K562 (cell line): ENCODE data around the gene ACAP3. TPM values are rescaled to one million over a fixed set of nuclear protein-coding genes. Genes with fewer than 3 reads are reported as not detected.

Experiments used
- ATAC-seq: fragments of 200-7000 bp; cut with Tn5 transposase; 3 replicates; pipeline ENCODE4 v1.9.1; 2020; ENCODE audit warnings: moderate library complexity
- BruUV-seq: library from RNA; stranded (reverse); fragments of 400-500 nt; replicated peaks from 2 replicates; lab custom pipeline; 2021; lab: Mats Ljungman, UMichigan
- CTCF ChIA-PET: fragments of 300-600 bp; formaldehyde crosslinking; extraction: SDS; loops from one replicate; lab custom pipeline; 2021; ENCODE audit warnings: low intra/inter-chr PET ratio; lab: Yijun Ruan, JAX
- POLR2A ChIA-PET: fragments of 300-600, 350-650 bp; sonication (Branson Sonifier 250); formaldehyde crosslinking; extraction: SDS; loops from one replicate; lab custom pipeline; 2021; ENCODE audit warnings: antibody characterized with exemption, inconsistent platforms; lab: Yijun Ruan, JAX
- DNase-seq, 4 experiments: peaks; one replicate each; pipeline versions ENCODE4 v3.0.0 to v3.0.0-alpha.2; 2011 to 2018; ENCODE audit warnings: low spot score in 3 of 4, mixed read lengths in 3 of 4; ENCODE audit errors: extremely low read depth in 1 of 4
- FAIRE-seq: peaks from 2 replicates; lab custom pipeline; 2011; peaks lifted over from hg19 to GRCh38; lab: Jason Lieb, UNC
- H2AFZ ChIP-seq: 2 replicates; pipeline ENCODE4 v1.6.0; 2011; ENCODE audit warnings: low read depth, low read length, control low read depth, inconsistent platforms
- H3K27ac ChIP-seq: fragments of 200-600 bp; 3 replicates; pipeline ENCODE4 v1.8.0; 2011; ENCODE audit warnings: low read depth, mild to moderate bottlenecking, control low read depth, inconsistent platforms, low read length, moderate library complexity, mixed read lengths; ENCODE audit errors: extremely low read depth
- H3K27me3 ChIP-seq, 2 experiments: fragments of 300-600 bp in 1 of 2; 2 replicates in 1 of 2; 3 replicates in 1 of 2; pipeline versions ENCODE4 v1.6.0 to v1.8.0; 2011; ENCODE audit warnings: inconsistent platforms in 2 of 2, low read length in 2 of 2, mild to moderate bottlenecking in 1 of 2, mixed read lengths in 1 of 2, moderate library complexity in 1 of 2; ENCODE audit not compliant: control insufficient read depth in 2 of 2, insufficient read depth in 2 of 2
- H3K36me3 ChIP-seq: fragments of 300-600 bp; 3 replicates; pipeline ENCODE4 v1.8.0; 2011; ENCODE audit warnings: mild to moderate bottlenecking, low read length, inconsistent platforms; ENCODE audit not compliant: control insufficient read depth, insufficient read depth
- H3K4me1 ChIP-seq, 2 experiments: fragments of 200-600 bp in 1 of 2; replicated peaks in 1 of 2; 2 replicates in 1 of 2; 3 replicates in 1 of 2; pipeline versions ENCODE4 v1.5.1 to v1.8.0; 2011; ENCODE audit warnings: inconsistent platforms in 2 of 2, low read length in 2 of 2, mild to moderate bottlenecking in 1 of 2, mixed read lengths in 1 of 2, moderate library complexity in 1 of 2; ENCODE audit not compliant: control insufficient read depth in 2 of 2, insufficient read depth in 2 of 2
- H3K4me2 ChIP-seq: 2 replicates; pipeline ENCODE4 v1.6.1; 2011; ENCODE audit warnings: low read length, control low read depth, inconsistent platforms, mixed read lengths; ENCODE audit not compliant: insufficient read depth
- H3K4me3 ChIP-seq: fragments of 200-600 bp; sonication (generic), shearing (Covaris generic); 2 replicates; pipeline ENCODE4 v1.5.1; 2016; ENCODE audit warnings: control low read depth, inconsistent platforms
- H3K79me2 ChIP-seq: fragments of 200-600 bp; 3 replicates; pipeline ENCODE4 v1.8.0; 2011; ENCODE audit warnings: low read length, inconsistent platforms; ENCODE audit not compliant: control insufficient read depth, insufficient read depth
- H3K9ac ChIP-seq, 2 experiments: 2 replicates each; pipeline versions ENCODE4 v1.6.0 to v1.6.1; 2011; ENCODE audit warnings: low read depth in 2 of 2, low read length in 2 of 2, control low read depth in 1 of 2, inconsistent platforms in 1 of 2, mild to moderate bottlenecking in 1 of 2, mixed read lengths in 1 of 2; ENCODE audit not compliant: insufficient read depth in 1 of 2
- H3K9me1 ChIP-seq: one replicate; pipeline ENCODE4 v1.6.0; 2011; ENCODE audit warnings: inconsistent platforms, mild to moderate bottlenecking, low read length, moderate library complexity; ENCODE audit not compliant: control insufficient read depth, insufficient read depth
- H3K9me3 ChIP-seq: replicated peaks from 2 replicates; pipeline ENCODE4 v1.5.1; 2011; ENCODE audit warnings: low read depth, low read length, inconsistent platforms; ENCODE audit not compliant: control insufficient read depth, insufficient read depth
- H4K20me1 ChIP-seq: replicated peaks from 2 replicates; pipeline ENCODE4 v1.6.1; 2011; ENCODE audit warnings: low read length, inconsistent platforms, mixed read lengths; ENCODE audit not compliant: control insufficient read depth, insufficient read depth
- BHLHE40 ChIP-seq: IDR thresholded peaks from 2 replicates; pipeline ENCODE4 v1.6.1; 2011; ENCODE audit warnings: low read length, improper control_type of control experiment
- DPF2 ChIP-seq: fragments of 450-650 bp; IDR thresholded peaks from 2 replicates; pipeline ENCODE4 v1.6.1; 2016
- GABPB2 ChIP-seq: fragments of 250-450 bp; sonication (Bioruptor Pico); conservative IDR thresholded peaks from 2 replicates; pipeline ENCODE4 v1.5.1; 2021; ENCODE audit warnings: mild to moderate bottlenecking
- HDAC8 ChIP-seq: fragments of 450-650 bp; IDR thresholded peaks from 2 replicates; pipeline ENCODE4 v1.6.1; 2016; ENCODE audit warnings: mild to moderate bottlenecking, missing genetic modification characterization, moderate library complexity, missing compliant biosample characterization
- HMG20A ChIP-seq: fragments of 450-650 bp; formaldehyde crosslinking; conservative IDR thresholded peaks from 2 replicates; pipeline ENCODE4 v1.4.0; 2020; ENCODE audit warnings: mild to moderate bottlenecking, mixed read lengths
- HMGN3 ChIP-seq: IDR thresholded peaks from 2 replicates; pipeline ENCODE4 v1.6.1; 2011; ENCODE audit warnings: borderline replicate concordance, low read depth, mild to moderate bottlenecking, mixed read lengths, low read length; ENCODE audit not compliant: insufficient read length; ENCODE audit errors: extremely low read depth
- POLR2AphosphoS5 ChIP-seq: IDR thresholded peaks from 2 replicates; pipeline ENCODE4 v1.6.1; 2011; ENCODE audit warnings: mild to moderate bottlenecking, low read depth, low read length, moderate library complexity; ENCODE audit not compliant: control insufficient read depth, insufficient read depth
- POLR2B ChIP-seq: fragments of 450-650 bp; IDR thresholded peaks from 2 replicates; pipeline ENCODE4 v1.6.1; 2018; ENCODE audit warnings: low read depth; ENCODE audit not compliant: partially characterized antibody
- RAD21 ChIP-seq, 2 experiments: fragments of 250-450 bp in 1 of 2; fragments of 450-650 bp in 1 of 2; sonication (Bioruptor Pico) in 1 of 2; formaldehyde crosslinking in 1 of 2; IDR thresholded peaks in 1 of 2; conservative IDR thresholded peaks in 1 of 2; 2 replicates each; pipeline versions ENCODE4 v1.4.0 to v1.8.0; 2020 to 2022; ENCODE audit warnings: mild to moderate bottlenecking in 2 of 2, moderate library complexity in 1 of 2
- RBFOX2 ChIP-seq: fragments of 200-400 bp; formaldehyde crosslinking; IDR thresholded peaks from 2 replicates; pipeline ENCODE4 v1.6.1; 2017; ENCODE audit warnings: low read depth, mild to moderate bottlenecking, low read length, moderate library complexity
- RBM22 ChIP-seq: fragments of 200-400 bp; formaldehyde crosslinking; IDR thresholded peaks from 2 replicates; pipeline ENCODE4 v1.6.1; 2018; ENCODE audit warnings: low read length, low read depth; ENCODE audit not compliant: poor library complexity, severe bottlenecking
- SMARCA5 ChIP-seq: fragments of 450-650 bp; IDR thresholded peaks from 2 replicates; pipeline ENCODE4 v1.6.1; 2016
- SMARCC2 ChIP-seq: fragments of 450-650 bp; IDR thresholded peaks from 2 replicates; pipeline ENCODE4 v1.6.1; 2017; ENCODE audit warnings: antibody characterized with exemption, moderate library complexity, mild to moderate bottlenecking, low read depth
- ZNF121 ChIP-seq: sonication (generic); formaldehyde crosslinking; conservative IDR thresholded peaks from 2 replicates; pipeline ENCODE4 v1.8.0; 2022; ENCODE audit warnings: missing genetic modification reagents
- ZNF263 ChIP-seq: sonication (generic); formaldehyde crosslinking; IDR thresholded peaks from 2 replicates; pipeline ENCODE4 v1.8.0; 2022; ENCODE audit warnings: mild to moderate bottlenecking, missing genetic modification reagents, borderline replicate concordance
- ZNF699 ChIP-seq: fragments of 250-450 bp; sonication (Bioruptor Pico); IDR thresholded peaks from 2 replicates; pipeline ENCODE4 v1.8.0; 2021; ENCODE audit warnings: mild to moderate bottlenecking, moderate library complexity; ENCODE audit not compliant: insufficient replicate concordance
- ZNF778 ChIP-seq: fragments of 450-650 bp; formaldehyde crosslinking; IDR thresholded peaks from 2 replicates; pipeline ENCODE4 v1.4.0; 2020; ENCODE audit warnings: mild to moderate bottlenecking, moderate library complexity
- WGBS: fragments of 100-300 bp; shearing (Covaris generic); methylation state at CpG from one replicate; pipeline ENCODE4 v1.1.6; 2016; ENCODE audit warnings: low coverage, mixed read lengths; ENCODE audit not compliant: insufficient coverage; ENCODE audit errors: missing lambda C conversion rate; 5-methylcytosine and 5-hydroxymethylcytosine counted together
- in situ Hi-C: fragments of 300-500 bp; cut with MboI; formaldehyde crosslinking; loops from 4 replicates; pipeline ENCODE4 v1.15.0; 2018; ENCODE audit warnings: inconsistent platforms, mixed read lengths
- intact Hi-C: fragments of 100-400 bp; cut with micrococcal nuclease; formaldehyde crosslinking; loops from 2 replicates; pipeline ENCODE4 v1.14.2; 2022
- polyA plus RNA-seq, 8 experiments: library from polyadenylated mRNA; depleted of rRNA in 4 of 8; stranded (reverse) in 5 of 8; unstranded in 3 of 8; fragments of >200 nt; fragmentation: Nextera tagmentation in 2 of 8; fragmentation: Illumina TruSeq in 1 of 8; extraction: Ambion mirVana in 2 of 8; extraction: Trizol in 1 of 8; gene quantifications; 2 replicates each; pipeline versions ENCODE4 v1.2.1 to v1.2.3, GENCODE V29; 2011 to 2014; ENCODE audit warnings: inconsistent platforms in 1 of 8, missing spikeins in 1 of 8
- total RNA-seq, 7 experiments: library from RNA; depleted of rRNA in 6 of 7; stranded (reverse); fragments of >200 nt in 6 of 7; fragmentation: Illumina TruSeq in 2 of 7; extraction: Trizol in 2 of 7; gene quantifications; 2 replicates each; pipeline versions ENCODE4 v1.2.1 to v1.2.3, GENCODE V29; 2011 to 2021; ENCODE audit warnings: low replicate concordance in 1 of 7
- TF ChIP-seq, protein P1 (sequence below): fragments of 200-800 bp; sonication (Bioruptor generic); IDR thresholded peaks from 2 replicates; pipeline ENCODE4 v1.6.1; 2017; ENCODE audit warnings: missing genetic modification characterization, missing compliant biosample characterization
- TF ChIP-seq, protein P2 (sequence below): IDR thresholded peaks from 2 replicates; pipeline ENCODE4 v1.6.1; 2011; ENCODE audit not compliant: insufficient read length; ENCODE audit errors: extremely low read depth

ACAP3 gene
- total and polyA plus RNA-seq, 9 of the 15 experiments (the other 6 are each of a cell fraction or from before 2014, with no cell fraction given): 0.01 to 49.0 (median 12.0) TPM

DNA sequence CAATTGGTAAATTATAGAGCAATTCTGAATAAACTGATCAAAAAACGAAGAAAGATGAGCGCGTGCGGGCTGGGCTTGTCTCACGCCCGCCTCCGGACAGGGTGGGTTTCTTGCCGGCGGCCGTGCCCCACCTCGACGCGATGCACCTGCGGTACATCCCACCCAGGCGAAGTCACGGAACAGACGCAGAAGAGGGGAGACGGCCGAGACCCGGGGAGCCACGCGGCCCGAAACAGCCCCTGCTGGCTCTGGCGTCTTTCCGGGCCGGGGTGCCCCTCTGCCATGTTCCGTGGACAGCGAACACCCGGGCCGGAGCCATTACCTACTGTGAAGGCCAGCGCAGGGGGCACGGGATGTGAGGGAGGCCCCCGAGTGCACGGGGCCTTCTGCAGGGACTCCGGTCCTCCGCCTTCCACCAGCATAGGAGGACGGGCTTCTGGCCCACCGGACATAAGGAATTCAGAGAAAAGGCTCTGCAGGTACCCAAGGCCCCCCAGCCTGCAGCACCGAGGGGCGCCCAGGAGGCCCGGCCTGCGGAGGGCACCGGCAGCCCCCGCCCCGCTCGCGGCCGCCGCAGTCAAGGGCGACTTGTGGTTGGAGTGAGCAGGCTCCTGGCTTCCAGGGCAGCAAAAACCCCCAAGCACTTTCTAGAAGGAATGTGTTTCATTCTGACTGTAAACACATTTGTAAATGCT, 53.6 kb downstream of the ACAP3 start (continued):
- no peak for TF ChIP-seq ZNF699
- peak; percentile 53 for TF ChIP-seq RBM22
- TF ChIP-seq BHLHE40: no peak
- TF ChIP-seq RAD21 (CRISPR knock-in tag; conservative IDR thresholded peaks at IDR 0.05 in 1 of 2, IDR thresholded peaks at IDR 0.05 in 1 of 2): no peak
- TF ChIP-seq HMGN3: peak; percentile 26
- TF ChIP-seq RBFOX2: 0 out of 2 replicates have a peak, but pooled peaks have one; percentile 30
- TF ChIP-seq ZNF778 (CRISPR knock-in tag): no peak

DNA sequence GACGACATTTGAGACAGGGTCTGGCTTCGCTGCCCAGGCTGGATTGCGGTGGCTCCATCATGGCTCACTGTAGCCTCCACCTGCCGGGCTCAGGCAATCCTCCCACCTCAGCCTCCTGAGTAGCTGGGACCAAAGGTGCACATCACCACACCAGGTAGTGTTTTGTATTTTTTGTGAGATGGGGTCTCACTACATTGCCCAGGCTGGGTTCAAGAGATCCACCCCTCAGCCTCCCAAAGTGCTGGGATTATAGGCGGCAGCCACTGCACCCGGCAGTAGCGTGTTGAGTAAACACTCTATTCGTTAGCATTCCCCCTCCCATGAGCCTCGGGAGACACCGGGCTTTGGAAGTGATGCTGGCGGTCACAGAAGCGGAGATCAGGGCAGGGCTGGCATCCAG, 54.4 kb downstream of the ACAP3 start:
- Histone ChIP-seq H3K4me2 (no peak overlapping the region), H3K79me2 (no peaks in the 10 kb centered on the region), H3K36me3 (peaks cover 60% of the 10 kb centered on the region; the same call in 2 of the 3 replicates), H3K4me3 (no peak overlapping the region), H3K9me1 (no peaks in the 10 kb centered on the region), H3K27ac (no peak overlapping the region), H3K27me3 (no peaks in the 10 kb centered on the region), H3K4me1 (peaks cover 0 to 41% of the 10 kb centered on the region in 2 experiments; a peak in 3 of 5 replicates), H2AFZ (no peak overlapping the region), H3K9ac (no peak overlapping the region), H3K9me3 (no peaks in the 10 kb centered on the region), H4K20me1 (no peaks in the 10 kb centered on the region)
- DNase-seq: no peak
- ChIA-PET POLR2A (no interaction called here), CTCF (no interaction called here)
- ATAC-seq: no peak
- FAIRE-seq: no peak
- BruUV-seq: no TSS peak
- intact Hi-C loops (loop anchor here (5.0 kb wide), 1 partner anchor 131 kb away; no protein-coding TSS in a partner anchor), in situ Hi-C loops (no loop called here)
- WGBS: 94% methylated on average over 12 of the region's 12 CpGs
- TF ChIP-seq HMG20A (CRISPR knock-in tag): no peak
- no peak for TF ChIP-seq ZNF263 (CRISPR knock-in tag)
- TF ChIP-seq POLR2AphosphoS5: 0 out of 2 replicates have a peak, but pooled peaks have one; percentile 4
- TF ChIP-seq GABPB2 (CRISPR knock-in tag): no peak
- no peak for TF ChIP-seq SMARCC2
- TF ChIP-seq HDAC8 (tag): no peak
- TF ChIP-seq SMARCA5: no peak
- TF ChIP-seq DPF2: no peak
- TF ChIP-seq, protein P1, sequence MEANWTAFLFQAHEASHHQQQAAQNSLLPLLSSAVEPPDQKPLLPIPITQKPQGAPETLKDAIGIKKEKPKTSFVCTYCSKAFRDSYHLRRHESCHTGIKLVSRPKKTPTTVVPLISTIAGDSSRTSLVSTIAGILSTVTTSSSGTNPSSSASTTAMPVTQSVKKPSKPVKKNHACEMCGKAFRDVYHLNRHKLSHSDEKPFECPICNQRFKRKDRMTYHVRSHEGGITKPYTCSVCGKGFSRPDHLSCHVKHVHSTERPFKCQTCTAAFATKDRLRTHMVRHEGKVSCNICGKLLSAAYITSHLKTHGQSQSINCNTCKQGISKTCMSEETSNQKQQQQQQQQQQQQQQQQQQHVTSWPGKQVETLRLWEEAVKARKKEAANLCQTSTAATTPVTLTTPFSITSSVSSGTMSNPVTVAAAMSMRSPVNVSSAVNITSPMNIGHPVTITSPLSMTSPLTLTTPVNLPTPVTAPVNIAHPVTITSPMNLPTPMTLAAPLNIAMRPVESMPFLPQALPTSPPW (CRISPR knock-in tag): no peak
- TF ChIP-seq ZNF121: peak; percentile 99
- TF ChIP-seq POLR2B: no peak
- TF ChIP-seq, protein P2, sequence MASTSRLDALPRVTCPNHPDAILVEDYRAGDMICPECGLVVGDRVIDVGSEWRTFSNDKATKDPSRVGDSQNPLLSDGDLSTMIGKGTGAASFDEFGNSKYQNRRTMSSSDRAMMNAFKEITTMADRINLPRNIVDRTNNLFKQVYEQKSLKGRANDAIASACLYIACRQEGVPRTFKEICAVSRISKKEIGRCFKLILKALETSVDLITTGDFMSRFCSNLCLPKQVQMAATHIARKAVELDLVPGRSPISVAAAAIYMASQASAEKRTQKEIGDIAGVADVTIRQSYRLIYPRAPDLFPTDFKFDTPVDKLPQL: no peak
- TF ChIP-seq, all 486 proteins: peak for 2
